Erythroblast (primary cell): ENCODE data around the gene ZYX.

ENCODE experiments used
- GATA1 ChIP-seq: IDR thresholded peaks from 2 replicates; pipeline ENCODE4 v1.6.1; 2011; ENCODE audit warnings: low read depth, mild to moderate bottlenecking, control low read depth, low read length, moderate library complexity
- POLR2A ChIP-seq: IDR thresholded peaks from 2 replicates; pipeline ENCODE4 v1.6.1; 2011; ENCODE audit warnings: mild to moderate bottlenecking, low read length

DNA sequence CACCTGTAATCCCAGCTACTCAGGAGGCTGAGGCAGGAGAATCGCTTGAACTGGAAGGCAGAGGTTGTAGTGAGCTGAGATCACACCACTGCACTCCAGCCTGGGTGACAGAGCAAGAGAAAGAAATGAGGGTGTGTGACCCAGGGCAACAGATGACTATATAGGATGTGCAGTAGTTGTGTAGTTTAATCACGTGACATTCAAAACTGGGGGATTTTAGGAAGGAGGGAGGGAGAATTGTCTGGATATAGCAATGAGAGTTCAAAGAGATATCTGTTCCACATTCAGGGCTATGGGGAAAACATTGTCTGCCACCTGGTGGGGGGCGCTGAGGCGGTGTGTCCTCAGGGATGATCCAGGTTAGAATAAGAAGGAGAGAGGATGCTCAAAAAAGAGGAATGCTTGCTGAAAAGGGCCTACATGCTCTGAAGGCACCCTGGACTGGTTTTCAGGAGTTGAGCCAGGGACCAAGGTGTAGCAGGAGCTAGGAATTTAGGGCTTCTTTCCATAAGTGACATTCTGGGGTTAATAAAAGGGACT lies 7.8 kb upstream of the ZYX start:
- TF ChIP-seq POLR2A (no peak), GATA1 (no peak)
